HG03045 (cell line): ENCODE results near the gene CAPZB.

Experiments
- ATAC-seq: cut with Tn5 transposase; IDR thresholded peaks from one replicate; pipeline ENCODE4 v1.9.1; 2021; ENCODE audit warnings: mild to moderate bottlenecking, moderate library complexity; ENCODE audit not compliant: unreplicated experiment

CAPZB gene

DNA sequence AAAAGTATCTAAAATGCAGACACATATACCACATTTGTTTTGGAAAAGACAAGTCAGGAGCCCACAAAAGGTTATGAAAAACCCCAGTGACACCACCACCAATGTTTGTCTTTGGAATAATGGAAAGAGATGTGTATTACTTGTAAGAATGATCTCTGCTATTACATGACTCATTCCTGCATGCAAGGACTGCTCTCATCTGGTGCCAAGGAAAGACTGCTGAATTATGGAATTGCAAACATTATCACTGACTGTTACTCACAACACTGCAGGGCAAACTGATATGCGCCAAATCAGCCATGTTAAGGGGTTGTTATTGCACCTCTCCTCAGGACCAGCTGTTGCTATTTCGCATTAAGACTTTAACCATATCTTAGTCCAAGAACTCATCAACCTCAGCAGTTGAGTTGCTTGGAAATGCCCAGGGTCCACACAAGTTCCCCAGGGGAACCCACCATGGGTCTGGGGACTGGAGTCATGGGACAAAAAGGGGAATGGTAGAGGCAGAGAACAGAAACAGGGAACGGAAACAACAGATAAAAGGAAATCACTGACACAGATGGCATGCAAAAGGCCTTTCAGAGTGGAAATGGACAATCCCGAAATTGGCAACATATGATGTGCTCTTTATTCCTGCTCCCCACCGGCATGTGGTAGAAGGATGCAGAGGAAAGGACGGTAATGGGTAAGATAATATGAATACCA is 34.4 kb downstream of the CAPZB start:
- no peak for ATAC-seq

GRCh38 chr1:19449454-19450228 is 35.7 kb downstream of the CAPZB start:
- ATAC-seq: no peak

- no peak for ATAC-seq
These were observed 36.6 kb downstream of the CAPZB start for GRCh38 chr1:19448491-19449439.

DNA sequence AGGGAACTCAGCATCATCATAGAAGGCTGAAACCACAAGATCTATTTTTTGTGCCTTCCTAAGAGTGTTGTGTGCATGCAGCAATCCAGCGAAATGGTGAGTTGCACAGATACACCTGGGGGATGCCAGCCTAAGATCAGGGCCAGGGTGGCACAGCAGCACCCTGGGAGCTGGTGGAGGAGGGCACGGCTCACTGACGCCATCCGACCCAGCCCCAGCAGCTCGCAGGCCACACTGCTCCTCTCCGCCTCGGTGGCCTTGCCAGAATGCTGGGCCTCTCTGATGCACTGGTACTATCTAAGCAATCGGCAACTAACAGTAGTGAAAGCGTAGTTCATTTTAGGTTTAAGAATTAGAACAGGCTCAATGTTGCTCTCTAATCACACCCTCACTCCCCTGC is 37.8 kb downstream of the CAPZB start:
- no peak for ATAC-seq

DNA sequence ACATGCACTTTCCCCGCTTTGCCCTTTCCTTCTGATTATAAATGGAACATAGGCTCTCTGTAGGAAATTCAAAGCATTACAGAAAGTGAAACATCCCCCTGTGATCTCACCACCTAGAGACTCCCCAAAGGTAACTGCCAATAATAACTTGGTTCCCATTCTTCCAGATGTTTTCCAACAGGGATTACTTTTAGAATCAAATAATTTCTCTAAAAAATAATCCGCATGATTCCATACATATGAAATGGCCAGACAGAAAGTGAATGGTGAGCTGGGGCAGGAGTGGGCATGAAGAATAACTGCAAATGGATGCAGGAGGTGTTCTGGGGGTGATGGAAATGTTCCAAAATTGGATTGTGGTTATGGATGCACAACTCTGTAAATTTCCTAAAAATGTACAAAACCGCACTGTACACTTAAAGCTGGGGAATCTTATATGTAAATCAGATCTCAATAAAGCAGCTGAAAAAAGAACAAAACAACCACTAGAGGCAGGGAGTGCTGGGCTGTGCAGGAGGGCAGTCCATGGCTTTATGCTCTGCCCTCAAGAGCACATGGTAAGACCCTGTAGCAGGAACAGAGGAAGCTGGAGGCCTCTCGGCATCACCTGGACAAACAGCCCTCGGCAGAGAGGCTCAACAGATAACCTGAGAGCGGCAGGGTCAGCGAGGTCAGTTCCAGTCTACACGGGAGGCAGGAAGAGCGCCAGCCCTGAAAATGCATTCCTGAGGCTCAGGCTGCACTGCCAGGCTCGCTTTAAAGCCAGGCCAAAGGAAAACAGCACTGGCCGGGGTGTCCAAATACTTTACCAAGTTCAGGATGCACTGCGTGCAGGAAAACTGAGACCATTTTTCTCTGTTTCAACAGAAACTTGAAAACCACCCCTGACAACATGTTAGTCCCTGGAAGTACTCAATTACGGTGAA is 39.7 kb downstream of the CAPZB start:
- no peak for ATAC-seq

DNA sequence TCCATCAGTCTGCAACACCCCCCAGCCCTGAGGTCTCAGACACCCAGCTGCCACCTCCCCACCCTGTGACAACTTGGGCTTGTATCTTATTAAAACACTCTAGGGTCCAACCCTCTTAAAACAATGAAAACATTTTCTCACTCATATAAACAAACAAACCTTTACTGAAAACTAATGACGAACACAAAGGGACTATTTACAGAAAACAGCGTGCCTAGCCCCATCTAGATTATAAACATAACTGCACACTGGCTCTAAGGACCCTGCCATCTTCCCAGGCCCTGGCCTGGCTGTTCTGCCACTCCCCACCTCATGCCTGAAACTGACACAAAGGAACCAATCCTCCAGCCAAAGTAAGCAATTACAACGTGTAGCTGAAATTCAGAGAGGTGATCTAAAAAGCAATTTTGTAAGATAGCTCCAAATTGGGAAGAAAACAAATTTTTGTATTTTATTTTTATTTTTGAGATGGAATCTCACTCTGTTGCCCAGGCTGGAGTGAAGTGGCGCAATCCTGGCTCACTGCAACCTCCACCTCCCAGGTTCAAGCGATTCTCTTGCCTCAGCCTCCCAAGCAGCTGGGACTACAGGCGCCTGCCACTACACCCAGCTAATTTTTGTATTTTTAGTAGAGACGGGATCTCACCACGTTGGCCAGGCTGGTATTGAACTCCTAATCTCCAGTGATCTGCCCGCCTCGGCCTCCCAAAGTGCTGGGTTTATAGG is 40.9 kb downstream of the CAPZB start:
- ATAC-seq: no peak

GRCh38 chr1:19443326-19443725 is 42.0 kb downstream of the CAPZB start:
- no peak for ATAC-seq

DNA sequence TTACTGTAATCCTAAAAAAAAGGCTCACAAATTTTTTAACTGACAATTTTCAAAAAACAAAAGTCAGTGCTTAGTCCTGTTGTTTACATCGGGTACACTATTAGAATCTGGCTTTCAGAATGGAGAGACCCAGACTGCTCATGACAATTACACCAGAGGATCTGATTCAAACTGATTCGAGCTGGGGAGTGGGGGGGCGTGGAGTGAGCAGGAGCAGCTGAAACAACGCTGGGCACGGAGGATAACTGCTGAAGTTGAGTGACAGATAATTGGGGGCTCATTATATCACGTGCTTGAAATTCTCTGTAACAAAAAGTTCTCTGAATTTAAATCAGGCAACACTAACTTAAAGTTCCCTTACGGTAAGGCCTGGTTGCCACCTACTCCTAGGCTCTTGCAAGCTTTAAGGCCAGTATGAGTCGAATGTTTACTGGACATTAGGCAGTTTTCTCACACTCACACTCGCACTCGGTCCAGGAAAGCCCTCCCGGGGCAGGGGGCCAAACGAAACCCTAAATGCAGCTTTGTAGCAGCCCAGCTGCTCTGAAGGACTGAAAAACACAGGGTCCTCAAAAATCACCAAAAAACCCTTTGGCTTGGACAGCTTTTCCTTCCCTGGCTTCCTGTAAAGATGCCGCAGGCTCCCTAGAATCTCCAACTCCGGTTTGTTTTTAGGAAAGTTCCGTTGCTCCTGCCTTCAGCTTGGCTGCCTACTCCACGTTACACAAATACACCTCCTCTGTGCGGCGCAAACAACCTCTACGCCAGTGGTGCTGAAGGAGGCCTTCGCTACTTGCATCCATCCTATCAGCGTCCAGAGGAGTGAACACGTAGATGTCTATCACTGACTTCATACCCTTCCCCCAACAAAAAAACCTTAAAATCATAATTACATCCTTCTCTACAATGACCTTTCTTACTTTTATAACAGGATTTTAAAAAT is 42.9 kb downstream of the CAPZB start:
- no peak for ATAC-seq

DNA sequence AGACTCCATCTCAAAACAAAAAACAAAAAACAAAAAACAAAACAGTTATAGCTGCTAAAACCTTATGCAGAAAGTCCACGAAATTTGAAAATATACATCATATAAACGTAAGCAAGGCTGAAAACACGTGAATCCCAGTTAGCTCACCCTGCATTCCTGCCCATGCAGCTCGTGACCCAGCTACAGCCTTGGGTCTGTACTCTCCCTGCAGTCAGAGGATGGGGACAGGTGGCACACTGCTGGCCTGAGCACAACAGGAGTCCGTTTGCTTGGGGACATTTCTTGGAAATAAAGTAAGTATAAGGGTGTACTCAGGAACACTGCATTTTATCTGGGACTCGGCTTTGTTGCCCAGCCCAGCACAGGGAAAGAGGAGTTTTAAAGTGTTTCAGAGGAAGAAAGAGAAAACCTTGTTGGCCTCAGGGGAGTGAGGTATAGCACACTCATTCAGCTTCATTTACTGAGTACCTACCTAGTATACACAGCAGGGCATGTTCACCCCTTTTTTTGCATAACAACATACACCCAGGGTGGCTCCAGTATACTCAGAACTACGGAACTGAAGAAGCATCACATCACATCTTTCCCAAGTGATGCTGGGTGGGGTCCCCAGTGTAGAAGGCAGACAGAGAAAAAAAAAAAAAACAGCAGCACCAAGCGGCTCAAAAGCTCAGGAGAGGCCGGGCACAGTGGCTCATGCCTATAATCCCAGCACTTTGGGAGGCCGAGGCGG is 44.1 kb downstream of the CAPZB start:
- no peak for ATAC-seq

GRCh38 chr1:19439464-19440171 is 45.7 kb downstream of the CAPZB start:
- no peak for ATAC-seq

GRCh38 chr1:19438516-19439195 is 46.7 kb downstream of the CAPZB start:
- no peak for ATAC-seq

GRCh38 chr1:19437891-19438294 is 47.4 kb downstream of the CAPZB start:
- ATAC-seq: no peak

GRCh38 chr1:19436716-19437476 is 48.4 kb downstream of the CAPZB start:
- ATAC-seq: no peak

GRCh38 chr1:19435851-19436455 is 49.4 kb downstream of the CAPZB start:
- no peak for ATAC-seq

DNA sequence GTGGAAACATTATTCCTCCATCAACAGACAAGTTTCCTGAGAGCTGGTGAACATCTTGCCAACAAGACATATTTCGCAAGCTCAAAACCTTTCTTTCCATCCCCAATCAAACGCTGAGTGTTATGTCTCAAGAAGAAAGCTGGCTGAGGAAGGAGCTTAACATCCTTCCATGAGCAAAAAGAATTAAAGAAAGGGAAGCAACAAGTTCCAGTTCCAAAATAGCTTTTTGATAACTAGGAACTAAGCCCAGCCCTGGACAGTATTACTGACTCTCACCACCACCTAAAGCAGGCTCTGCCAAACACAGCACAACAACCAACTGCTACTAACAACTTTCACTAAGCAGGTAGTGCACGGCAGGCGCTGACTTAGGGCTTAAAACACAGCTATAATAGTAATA is 50.2 kb downstream of the CAPZB start:
- ATAC-seq: no peak

GRCh38 chr1:19433719-19433998 is 51.7 kb downstream of the CAPZB start:
- ATAC-seq: no peak
